GM18499 (cell line): ENCODE measurements around the gene RTRAF.

Experiments used
- ATAC-seq: cut with Tn5 transposase; IDR thresholded peaks from one replicate; pipeline ENCODE4 v1.9.1; 2021; ENCODE audit warnings: moderate number of reproducible peaks; ENCODE audit not compliant: insufficient read depth, unreplicated experiment

The RTRAF gene

DNA sequence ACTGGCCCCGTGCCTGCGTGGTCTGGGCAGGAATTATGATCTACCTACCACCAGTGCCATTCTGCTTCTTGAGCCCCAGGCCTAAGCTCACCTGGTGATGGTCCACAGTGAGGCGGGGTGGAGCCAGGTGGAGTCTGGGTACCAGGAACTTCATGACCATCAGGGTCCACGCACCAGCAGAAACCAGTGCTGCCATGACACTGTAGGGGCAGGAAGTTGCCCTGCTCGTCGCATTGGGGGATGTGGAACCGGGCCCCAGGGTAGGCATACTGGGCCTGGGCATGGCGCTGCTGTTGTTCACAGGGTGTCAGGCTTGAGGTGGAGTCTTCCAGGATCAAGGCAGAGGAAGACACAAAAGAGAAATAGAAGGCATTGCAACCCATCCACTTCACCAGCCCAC, 29.6 kb downstream of the RTRAF start:
- ATAC-seq, result no peak

DNA sequence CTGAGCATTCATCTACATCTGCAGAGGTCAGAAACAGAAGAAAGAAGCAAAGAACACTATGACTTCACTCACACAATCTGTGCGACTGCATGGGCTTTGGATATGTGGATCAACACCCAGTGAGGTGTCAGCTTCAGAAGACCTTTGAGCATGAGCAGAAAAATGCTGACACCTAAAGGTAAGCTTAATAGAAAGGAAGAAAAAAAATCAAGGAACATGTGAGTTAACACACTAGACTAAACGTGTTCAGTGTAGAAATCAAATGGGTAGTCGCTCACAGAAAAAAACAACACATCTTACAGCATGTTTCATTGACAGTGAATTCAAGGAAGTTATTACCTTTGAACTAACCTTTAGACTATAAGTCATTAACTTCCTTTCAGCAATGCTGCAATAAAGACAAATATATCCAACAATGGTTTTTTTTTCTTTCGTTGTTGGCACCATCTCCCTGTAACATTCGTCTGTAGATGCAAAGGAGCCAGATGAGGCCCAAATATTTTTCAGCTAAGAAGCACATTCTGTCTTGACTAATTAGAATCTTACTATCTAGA, 30.9 kb downstream of the RTRAF start:
- ATAC-seq, result no peak

DNA sequence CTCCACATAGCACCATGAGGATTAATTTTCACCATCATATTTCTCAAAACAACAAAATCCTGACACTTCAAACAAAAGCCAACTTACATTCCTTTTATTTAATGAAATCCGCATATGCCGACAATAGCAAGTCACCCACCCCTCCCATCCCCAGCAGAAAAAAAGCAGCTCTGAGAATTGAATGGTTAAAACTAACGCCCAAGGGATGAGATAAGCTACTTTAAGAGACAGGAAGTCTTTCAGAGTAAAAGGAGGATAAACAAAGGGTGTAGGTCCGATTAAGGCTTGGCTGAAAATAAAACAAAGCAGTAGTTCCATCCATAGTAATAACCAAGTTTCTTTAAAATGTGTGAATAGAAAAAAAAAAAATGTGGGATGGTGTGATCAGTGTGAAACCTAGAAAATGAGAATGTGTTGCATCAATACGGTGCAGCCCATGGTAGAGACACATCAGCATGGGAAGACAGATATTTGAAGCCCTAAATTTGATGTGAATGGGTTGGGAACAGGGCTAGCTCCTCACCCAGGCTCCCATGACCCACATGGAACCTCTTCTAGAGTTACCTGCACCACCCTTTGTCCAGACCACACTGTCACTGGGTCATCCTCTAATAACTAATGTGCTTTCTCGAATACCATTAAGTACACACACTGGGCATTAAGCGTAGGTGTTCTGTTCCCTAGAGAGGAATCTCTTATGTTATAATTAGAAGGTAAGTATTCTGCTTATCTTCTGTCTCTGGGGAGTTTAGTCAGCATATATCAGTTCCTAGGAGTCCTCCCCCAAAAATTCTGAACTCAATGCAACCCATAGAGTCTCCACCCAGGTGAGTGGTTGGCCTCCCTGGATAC, 31.7 kb downstream of the RTRAF start:
- no peak for ATAC-seq

GRCh38 chr14:52021957-52022600, 32.7 kb downstream of the RTRAF start:
- peak; percentile 59 for ATAC-seq

DNA sequence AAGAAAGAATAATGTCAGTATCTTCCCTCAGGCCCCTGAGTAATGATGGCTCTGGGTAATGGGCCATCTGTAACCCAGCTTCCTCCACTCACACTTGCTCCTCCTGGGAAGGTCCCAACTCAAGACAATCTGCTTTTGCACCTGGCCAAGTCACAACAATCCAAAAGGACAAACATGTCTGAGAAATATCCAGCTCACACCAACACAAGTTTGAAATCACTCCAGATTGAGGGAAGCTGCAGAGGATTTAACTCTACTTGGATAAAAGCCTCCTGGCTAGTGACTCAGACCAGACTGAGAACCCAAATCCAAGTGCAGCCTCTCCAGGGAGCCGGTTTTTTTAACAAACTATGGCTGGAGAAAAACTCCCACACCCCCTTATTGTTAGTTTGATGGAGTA, 34.2 kb downstream of the RTRAF start:
- no peak for ATAC-seq

GRCh38 chr14:52025310-52025709, 36.0 kb downstream of the RTRAF start:
- ATAC-seq, result no peak

GRCh38 chr14:52026017-52026660, 36.8 kb downstream of the RTRAF start:
- no peak for ATAC-seq

- ATAC-seq, result no peak
Measured at GRCh38 chr14:52026901-52027300, 37.6 kb downstream of the RTRAF start.

GRCh38 chr14:52029881-52030280, 40.5 kb downstream of the RTRAF start:
- no peak for ATAC-seq

DNA sequence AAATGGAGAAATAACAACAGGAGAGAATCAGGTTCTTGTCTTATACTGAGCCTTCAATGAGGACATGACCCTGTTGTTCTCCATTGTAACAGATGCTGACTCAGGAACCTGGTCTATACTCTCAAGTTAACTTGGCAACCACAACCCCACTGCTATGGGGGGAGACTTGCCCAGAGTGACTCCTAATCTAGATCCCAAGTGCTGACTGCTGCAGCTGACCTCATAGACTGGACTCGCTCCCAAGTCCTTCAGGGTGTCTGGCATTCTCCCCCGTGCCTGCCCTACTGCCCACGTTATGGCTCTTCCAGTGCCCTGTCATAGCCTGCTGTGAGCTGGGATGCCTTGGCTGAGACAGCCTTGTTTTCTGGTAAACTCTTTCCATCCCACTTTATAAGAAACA, 42.4 kb downstream of the RTRAF start:
- no peak for ATAC-seq

- ATAC-seq, result no peak
Measured at GRCh38 chr14:52032204-52032801, 43.0 kb downstream of the RTRAF start.

- ATAC-seq, result no peak
Measured at GRCh38 chr14:52033101-52033642, 43.8 kb downstream of the RTRAF start.

DNA sequence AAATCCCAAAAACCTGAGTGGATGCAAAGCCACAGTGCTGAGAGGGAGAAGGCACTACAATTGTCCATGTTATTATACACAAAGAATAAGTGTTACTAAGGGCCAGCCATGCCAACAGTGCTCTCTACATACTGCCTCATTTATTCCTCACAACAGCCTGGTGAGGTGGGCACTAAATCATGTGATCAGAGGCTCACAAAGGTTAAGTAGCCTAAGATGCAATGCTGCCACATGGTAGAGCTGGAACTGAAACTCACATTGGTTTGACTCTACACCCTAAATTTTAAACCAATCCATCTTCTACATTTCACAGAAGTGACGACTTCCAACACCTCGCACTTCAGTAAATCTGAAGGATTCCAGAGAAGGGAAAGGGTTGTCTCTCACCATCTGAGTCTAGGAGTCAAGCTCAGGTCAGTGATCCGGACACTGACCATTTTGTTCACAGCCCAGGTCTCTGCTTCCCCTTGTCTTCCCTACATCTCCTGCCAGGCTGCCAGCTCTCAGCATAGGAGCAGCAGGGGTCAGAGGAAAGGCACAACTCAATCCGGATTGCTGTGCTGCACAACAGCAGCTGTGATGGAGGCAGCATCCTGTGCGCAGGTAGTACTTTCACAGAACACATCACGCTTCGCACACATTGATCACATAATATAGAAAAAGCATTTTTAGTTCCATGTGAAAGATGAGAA, 49.9 kb downstream of the RTRAF start:
- ATAC-seq, result no peak

DNA sequence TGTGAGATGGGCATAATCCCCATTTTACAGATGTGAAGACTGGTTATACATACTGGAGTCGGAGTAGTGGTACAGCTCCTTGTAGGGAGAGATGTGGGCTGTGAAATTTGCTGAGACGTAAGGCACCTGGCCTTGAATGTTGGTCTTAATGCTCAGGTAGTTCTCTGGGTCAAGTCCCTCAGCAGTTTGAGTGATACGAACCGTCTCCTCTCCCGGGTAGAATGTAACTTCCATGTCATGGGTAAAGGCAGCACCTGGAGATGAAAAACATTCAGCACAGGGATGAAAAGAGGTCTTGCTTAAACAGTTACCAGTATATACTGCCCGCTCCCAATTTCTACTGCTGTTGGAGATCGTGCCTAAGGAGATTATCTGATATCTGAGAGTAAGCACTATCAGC, 51.3 kb downstream of the RTRAF start:
- no peak for ATAC-seq

DNA sequence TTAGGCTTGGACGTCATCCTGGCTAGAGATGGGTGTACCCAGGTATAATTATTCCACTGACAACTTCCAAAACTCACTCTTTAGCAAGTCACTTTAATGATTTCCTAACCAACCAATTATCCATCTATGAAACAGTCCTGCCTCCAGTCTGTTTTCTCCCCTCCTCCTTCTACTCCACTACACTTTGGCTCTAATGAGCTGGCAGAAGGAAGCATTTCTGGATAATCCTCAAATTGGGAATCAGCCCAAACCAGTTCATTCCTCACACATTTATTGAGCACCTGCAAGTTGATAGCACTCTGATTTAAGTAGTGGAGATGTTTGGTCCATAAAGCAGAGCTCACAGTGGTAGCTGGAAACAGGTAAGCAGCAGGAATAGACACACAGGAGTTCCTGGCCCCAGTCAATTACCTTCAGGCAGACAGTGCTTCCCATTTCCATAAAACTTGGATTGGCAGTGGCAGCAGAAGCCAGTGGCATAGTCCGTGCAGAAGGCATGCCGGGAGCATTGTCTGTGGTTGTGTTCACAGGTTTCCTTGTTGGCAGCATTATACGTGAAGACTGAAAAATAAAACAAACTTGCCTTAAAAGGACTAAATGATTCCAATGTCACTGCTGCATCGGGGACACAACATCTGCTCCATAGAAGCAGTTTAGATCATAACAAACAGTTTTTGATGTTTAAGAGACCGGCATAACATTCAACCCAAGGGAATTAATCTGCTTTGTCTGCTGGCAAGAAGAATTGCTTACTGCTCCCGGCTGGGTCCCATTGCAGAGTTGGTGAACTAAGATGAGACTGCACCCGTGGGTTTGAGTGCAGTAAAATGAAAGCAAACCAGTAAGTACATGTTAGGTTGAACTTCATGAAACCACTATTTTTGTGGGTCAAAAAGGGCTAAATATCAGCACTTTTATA, 53.3 kb downstream of the RTRAF start:
- ATAC-seq, result no peak

DNA sequence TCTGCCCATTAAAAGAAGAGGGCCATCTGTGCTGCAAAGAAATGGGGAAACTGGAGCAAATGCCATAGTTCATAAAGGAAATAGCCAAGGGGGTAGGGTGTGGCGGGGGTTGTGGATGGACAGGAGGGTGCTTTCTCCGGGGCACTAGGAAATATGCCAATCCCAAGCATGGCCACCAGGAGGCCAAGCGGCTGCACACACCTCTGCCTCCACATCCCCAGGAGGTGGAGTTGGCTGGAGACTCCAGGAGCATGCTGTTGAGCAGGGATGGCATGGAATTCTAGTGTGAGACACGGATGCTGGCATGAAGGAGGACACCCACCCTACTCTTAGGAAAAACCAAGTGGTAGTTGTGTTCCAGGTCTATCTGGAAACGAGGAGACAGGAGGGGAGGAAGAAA, 54.3 kb downstream of the RTRAF start:
- ATAC-seq, result no peak

DNA sequence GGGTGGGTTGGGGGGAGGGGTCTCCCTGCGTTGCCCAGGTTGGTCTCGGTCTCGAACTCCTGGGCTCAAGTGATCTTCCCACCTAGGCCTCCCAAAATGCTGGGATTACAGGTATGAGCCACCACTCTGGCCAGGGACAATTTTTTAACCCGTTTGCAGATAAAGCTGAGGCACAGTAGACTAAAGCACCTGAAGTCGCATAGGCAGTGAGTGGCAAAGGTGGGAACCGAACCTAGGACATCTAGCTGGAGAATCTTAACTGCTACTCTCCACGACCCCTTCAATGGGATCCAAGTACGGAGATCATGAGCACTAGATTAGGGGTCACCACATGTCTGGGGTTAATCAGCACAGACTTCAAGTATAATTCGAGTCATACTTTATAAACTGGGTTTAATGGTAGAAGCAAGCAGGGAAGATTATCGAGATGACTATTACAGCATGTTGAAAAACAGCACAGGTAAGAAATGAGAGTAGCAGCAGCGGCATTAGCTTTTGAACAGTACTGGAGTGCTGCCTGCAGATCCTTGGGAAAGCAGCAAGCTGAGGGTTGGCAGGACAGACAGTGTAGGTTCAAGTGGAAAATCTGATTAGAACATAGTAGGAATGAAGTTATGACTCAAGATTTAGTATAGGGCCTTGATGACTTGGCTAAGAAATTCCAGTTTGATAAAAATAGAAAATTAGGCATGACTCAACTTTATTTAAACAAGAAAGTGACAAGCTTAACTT, 55.6 kb downstream of the RTRAF start:
- ATAC-seq, result no peak

DNA sequence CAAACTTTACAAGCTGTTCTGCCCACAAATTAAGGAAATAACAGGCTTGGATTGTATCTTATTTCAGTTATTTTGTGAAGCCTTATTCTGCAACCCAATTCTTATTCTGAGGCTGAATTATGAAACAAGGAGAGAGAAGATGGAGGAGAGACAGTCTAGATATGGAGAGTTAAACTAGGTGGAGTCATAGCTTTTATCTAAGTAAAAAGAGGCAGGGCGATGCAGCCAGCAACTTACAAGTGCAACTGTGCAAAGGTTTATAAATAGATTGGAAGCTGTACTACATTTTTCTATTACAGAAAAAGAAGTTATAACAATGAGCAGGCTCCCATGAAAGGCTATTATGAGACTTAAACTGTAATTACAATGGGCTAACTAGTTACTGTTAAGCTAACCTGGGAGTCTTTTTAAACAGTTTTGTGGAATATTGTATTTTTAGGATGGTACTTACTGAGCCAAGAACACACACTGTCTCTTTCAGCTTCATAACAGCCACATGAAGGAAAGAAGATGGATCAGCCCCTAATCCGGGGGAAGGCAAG, 57.1 kb downstream of the RTRAF start:
- ATAC-seq, result no peak
